CD4-positive, CD25-positive, alpha-beta regulatory T cell (primary cell): Measurements from ENCODE around the gene SPOCK2. TPM values are rescaled to one million over a fixed set of nuclear protein-coding genes. Genes with fewer than 3 reads are reported as not detected.

Source experiments
- ATAC-seq, 2 donors: fragments of 150-1000 bp; cut with Tn5 transposase; one replicate each; pipeline ENCODE4 v1.10.0; 2021; ENCODE audit warnings: low read depth in 2 of 2, moderate number of reproducible peaks in 2 of 2, moderate library complexity in 1 of 2
- DNase-seq, 3 donors: peaks; one replicate each; pipeline versions ENCODE4 v3.0.0 to v3.0.0-alpha.2; 2012 to 2022; ENCODE audit warnings: mixed read lengths in 1 of 3
- H3K27ac ChIP-seq: one replicate; pipeline ENCODE4 v1.7.0; 2013; ENCODE audit warnings: mild to moderate bottlenecking, low read length; ENCODE audit not compliant: insufficient read depth, poor library complexity, severe bottlenecking
- H3K27me3 ChIP-seq: one replicate; pipeline ENCODE4 v1.7.0; 2013; ENCODE audit warnings: low read length; ENCODE audit not compliant: control insufficient read depth, insufficient read depth
- H3K36me3 ChIP-seq: one replicate; pipeline ENCODE4 v1.7.0; 2013; ENCODE audit warnings: mild to moderate bottlenecking, low read length, moderate library complexity; ENCODE audit not compliant: control insufficient read depth, insufficient read depth
- H3K4me1 ChIP-seq: 2 replicates; pipeline ENCODE4 v1.7.0; 2013; ENCODE audit warnings: mild to moderate bottlenecking, low read length; ENCODE audit not compliant: insufficient read depth, control insufficient read depth, poor library complexity, severe bottlenecking
- H3K4me3 ChIP-seq: one replicate; pipeline ENCODE4 v1.7.0; 2013; ENCODE audit warnings: low read depth, mild to moderate bottlenecking, low read length, moderate library complexity
- H3K9me3 ChIP-seq, 2 experiments: 1 replicate in 1 of 2; 2 replicates in 1 of 2; pipeline ENCODE4 v1.7.0; 2013; ENCODE audit warnings: low read length in 2 of 2, mild to moderate bottlenecking in 1 of 2, moderate library complexity in 1 of 2; ENCODE audit not compliant: control insufficient read depth in 2 of 2
- H3K27ac Mint-ChIP-seq, 3 donors: one replicate each; pipeline ENCODE4 v1.8.0; 2020 to 2022; ENCODE audit warnings: mild to moderate bottlenecking in 3 of 3, mixed read lengths in 3 of 3, moderate library complexity in 2 of 3
- H3K27me3 Mint-ChIP-seq: one replicate; pipeline ENCODE4 v1.8.0; 2022; ENCODE audit warnings: mild to moderate bottlenecking, mixed read lengths
- H3K36me3 Mint-ChIP-seq: one replicate; pipeline ENCODE4 v1.8.0; 2020; ENCODE audit warnings: mixed read lengths
- H3K4me1 Mint-ChIP-seq, 4 donors: one replicate each; pipeline ENCODE4 v1.8.0; 2020 to 2022; ENCODE audit warnings: mixed read lengths in 4 of 4, mild to moderate bottlenecking in 1 of 4
- H3K4me3 Mint-ChIP-seq, 4 donors: one replicate each; pipeline ENCODE4 v1.8.0; 2020 to 2022; ENCODE audit warnings: mild to moderate bottlenecking in 4 of 4, mixed read lengths in 4 of 4, moderate library complexity in 3 of 4
- H3K9me3 Mint-ChIP-seq, 7 donors: one replicate each; pipeline ENCODE4 v1.8.0; 2020 to 2022; ENCODE audit warnings: mixed read lengths in 7 of 7, mild to moderate bottlenecking in 3 of 7, moderate library complexity in 2 of 7
- polyA plus RNA-seq, 4 donors: library from polyadenylated mRNA; unstranded; fragments of 300-500 nt; fragmentation: Illumina TruSeq; gene quantifications; one replicate each; pipeline ENCODE4 v1.2.3, GENCODE V29; 2021
- total RNA-seq: library from RNA; stranded (reverse); gene quantifications from one replicate; pipeline ENCODE4 v1.2.3, GENCODE V29; 2022

The SPOCK2 gene
- total and polyA plus RNA-seq, 5 donors from 2014 or later = 221 to 683 (median 276) TPM

DNA sequence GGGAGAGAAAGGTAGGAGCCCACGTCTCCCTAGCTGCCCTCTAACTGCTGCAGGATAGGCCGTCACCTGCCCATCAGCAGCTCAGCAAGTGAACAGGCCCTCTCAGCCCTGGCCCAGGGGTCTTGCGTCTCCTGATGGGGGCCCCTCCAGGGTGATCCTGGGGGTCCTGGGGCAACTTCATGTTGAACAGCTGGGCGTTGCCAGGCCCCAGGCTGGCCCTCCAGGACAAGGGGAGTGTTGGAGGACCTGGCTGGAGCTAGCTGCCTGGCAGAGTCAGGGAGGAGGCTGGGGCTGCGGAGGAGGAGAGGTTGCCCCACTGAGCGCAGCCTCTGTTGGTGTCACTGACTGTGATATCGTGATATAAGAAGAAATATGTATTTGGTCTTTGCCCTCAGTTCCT lies 34.7 kb downstream of the SPOCK2 start:
- Mint-ChIP-seq H3K4me3 (peak overlapping the region in 1 of 4 donors; percentile 63), H3K27me3 (peaks cover 9% of the 10 kb centered on the region), H3K9me3 (no peaks in the 10 kb centered on the region), H3K27ac (no peak overlapping the region), H3K4me1 (peaks cover 7 to 16% (median 9%) of the 10 kb centered on the region in 4 donors), H3K36me3 (no peaks in the 10 kb centered on the region)
- DNase-seq (no peak), ATAC-seq (no peak)
- no peaks in the 10 kb centered on the region for H3K9me3 ChIP-seq
- H3K36me3 ChIP-seq = no peaks in the 10 kb centered on the region
- H3K27ac ChIP-seq = no peak overlapping the region
- H3K27me3 ChIP-seq = no peaks in the 10 kb centered on the region
- H3K4me1 ChIP-seq = no peaks in the 10 kb centered on the region
- no peak overlapping the region for H3K4me3 ChIP-seq

DNA sequence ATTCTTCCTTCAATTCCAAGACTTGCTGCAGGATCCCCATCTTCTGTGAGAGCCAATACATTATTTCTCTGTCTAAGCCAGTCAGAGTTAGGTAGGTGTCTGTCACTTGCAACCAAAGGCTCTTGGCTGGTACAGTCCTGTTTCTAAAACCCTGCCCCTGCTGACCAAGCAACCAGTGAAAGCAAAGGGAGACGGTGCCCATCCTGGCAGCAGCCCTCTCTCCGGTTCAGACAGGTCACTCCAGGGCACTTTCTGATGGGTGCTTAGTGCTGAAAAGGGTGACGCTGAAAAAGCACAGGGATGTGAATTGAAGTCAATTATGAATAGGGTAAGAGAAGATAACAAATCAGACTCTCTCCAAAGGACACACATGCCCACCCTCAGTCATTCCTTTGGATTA lies 37.5 kb downstream of the SPOCK2 start:
- Mint-ChIP-seq H3K36me3 (no peaks in the 10 kb centered on the region), H3K4me1 (peaks cover 7 to 12% (median 8%) of the 10 kb centered on the region in 4 donors), H3K27ac (no peak overlapping the region), H3K9me3 (no peaks in the 10 kb centered on the region), H3K4me3 (no peak overlapping the region), H3K27me3 (peaks cover 12% of the 10 kb centered on the region)
- Histone ChIP-seq H3K4me3 (no peak overlapping the region), H3K36me3 (no peaks in the 10 kb centered on the region), H3K27me3 (no peaks in the 10 kb centered on the region), H3K4me1 (no peaks in the 10 kb centered on the region), H3K27ac (no peak overlapping the region), H3K9me3 (no peaks in the 10 kb centered on the region)
- DNase-seq (no peak), ATAC-seq (no peak)

DNA sequence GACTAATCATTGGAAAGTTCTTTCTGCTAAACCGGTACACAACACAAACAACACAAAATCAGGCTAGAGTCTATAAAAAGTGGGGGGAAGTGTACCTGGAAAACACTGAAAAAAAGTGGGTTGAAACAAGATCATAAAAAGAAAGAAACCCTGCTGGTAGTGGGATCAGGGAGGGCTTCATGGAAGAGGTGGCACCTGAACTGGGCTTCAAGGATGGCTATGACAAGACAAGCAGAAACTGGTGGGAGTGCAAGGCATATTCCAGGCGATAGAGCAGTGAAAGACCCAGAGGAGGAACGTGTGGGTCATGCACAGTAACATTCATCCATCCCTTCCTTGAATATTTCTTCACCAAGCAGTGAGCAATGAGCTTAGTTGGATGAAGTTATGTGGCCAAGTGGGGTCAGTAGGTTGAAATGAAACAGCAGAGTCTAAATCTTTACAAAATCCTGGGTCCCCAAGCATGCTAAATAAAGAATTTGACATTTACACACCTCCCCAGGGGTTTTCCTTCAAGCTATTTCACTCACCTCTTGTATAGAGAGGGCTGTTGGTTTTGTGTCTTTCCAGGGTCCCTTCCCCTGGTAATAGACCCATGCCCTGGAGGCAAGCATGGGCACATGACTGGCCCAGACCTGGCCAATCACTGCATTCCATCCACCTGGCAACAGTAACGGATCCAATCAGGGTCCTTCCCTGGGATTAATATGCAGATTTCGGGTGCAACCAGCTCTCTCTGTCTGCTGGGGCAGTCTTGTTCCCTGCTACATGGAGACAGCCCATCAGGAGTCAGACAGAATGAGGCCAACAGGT lies 38.2 kb downstream of the SPOCK2 start:
- Mint-ChIP-seq H3K27ac (no peak overlapping the region), H3K4me3 (no peak overlapping the region), H3K4me1 (peaks cover 7 to 12% (median 8%) of the 10 kb centered on the region in 4 donors), H3K36me3 (no peaks in the 10 kb centered on the region), H3K9me3 (no peaks in the 10 kb centered on the region), H3K27me3 (peaks cover 12% of the 10 kb centered on the region)
- Histone ChIP-seq H3K27me3 (no peaks in the 10 kb centered on the region), H3K4me3 (no peak overlapping the region), H3K4me1 (no peaks in the 10 kb centered on the region), H3K9me3 (no peaks in the 10 kb centered on the region), H3K36me3 (no peaks in the 10 kb centered on the region), H3K27ac (no peak overlapping the region)
- ATAC-seq = no peak
- DNase-seq = no peak

DNA sequence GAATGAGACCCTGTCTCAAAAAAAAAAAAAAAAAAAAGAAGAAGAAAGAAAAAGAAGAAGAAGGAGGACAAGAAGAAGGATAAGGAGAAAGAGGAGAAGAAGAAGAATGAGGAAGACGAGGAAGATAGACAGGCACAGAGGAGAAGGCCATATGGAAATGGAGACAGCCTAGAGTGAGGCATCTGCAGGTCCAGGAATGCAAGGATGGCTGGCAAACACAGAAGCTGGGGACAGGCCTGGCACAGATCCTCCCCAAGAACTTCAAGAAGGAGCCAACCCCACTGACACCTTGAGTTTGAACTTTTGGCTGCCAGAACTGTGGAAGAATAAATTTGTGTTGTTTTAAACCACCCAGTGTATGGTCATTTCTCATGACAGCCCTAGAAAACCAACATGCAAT lies 38.9 kb downstream of the SPOCK2 start:
- H3K27ac Mint-ChIP-seq = no peak overlapping the region
- Histone ChIP-seq H3K36me3 (no peaks in the 10 kb centered on the region), H3K4me3 (no peak overlapping the region), H3K4me1 (no peaks in the 10 kb centered on the region), H3K27me3 (no peaks in the 10 kb centered on the region), H3K27ac (no peak overlapping the region), H3K9me3 (no peaks in the 10 kb centered on the region)
- peaks cover 6 to 8% (median 7%) of the 10 kb centered on the region in 4 donors for H3K4me1 Mint-ChIP-seq
- H3K27me3 Mint-ChIP-seq = peaks cover 12% of the 10 kb centered on the region
- no peaks in the 10 kb centered on the region for H3K9me3 Mint-ChIP-seq
- H3K4me3 Mint-ChIP-seq = no peak overlapping the region
- ATAC-seq (no peak), DNase-seq (no peak)
- H3K36me3 Mint-ChIP-seq = no peaks in the 10 kb centered on the region

DNA sequence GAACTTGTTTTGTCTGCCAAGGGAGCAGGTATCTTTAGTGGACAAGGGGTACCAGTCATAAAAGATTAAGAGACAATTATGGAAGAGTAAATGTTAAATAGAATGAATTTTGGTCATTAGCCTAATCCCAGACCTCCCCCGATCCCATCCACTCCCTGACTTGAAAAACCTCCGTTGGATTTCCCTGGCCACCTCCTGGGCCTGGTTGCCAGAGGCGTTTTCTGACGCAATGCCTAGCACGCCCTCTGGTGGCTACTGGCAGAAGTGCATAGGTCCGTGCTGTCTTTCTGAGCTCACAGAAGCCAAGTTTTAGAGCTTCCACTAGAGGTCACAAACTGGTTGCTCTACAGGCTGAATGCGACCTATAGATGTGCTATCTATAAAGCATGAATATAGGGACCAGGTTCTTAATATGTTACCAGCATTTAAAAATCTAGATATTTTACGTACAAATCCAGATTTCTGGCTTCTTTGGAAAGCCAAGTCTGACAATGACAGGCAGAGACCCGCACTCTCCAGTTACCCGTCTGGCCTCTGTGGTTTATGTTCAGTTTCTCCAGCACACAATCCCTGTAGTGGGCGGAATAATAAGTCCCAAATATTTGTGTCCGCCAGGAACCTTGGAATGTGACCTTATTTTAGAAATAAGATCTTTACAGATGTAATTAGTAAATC lies 39.8 kb downstream of the SPOCK2 start:
- peak; percentile 97 to 99 for ATAC-seq
- peak overlapping the region in 2 of 3 donors; percentile 18 to 59 for H3K27ac Mint-ChIP-seq
- peak; percentile 75 to 91 (median 85) for DNase-seq

DNA sequence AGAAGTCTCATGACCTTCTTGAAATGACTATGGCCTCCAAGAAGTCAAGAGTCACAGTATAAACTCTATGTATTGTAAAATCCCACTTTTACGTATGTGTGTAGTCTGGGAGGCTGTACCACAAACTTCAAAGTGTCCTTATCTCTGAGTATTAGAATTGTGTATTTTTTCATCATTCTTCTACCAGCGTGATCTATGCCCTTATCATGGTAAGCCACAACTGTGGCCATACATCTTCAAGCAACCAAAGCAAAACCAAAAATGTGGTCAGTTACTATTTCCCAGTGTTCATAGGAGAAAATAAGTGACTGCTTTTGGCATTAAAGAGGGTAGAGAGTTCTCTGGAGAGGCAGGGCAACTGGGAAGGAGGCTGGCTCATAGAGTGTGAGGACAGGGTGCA lies 42.8 kb downstream of the SPOCK2 start:
- peaks cover 7% of the 10 kb centered on the region for H3K27me3 Mint-ChIP-seq
- H3K27ac Mint-ChIP-seq = no peak overlapping the region
- no peak for ATAC-seq
- Histone ChIP-seq H3K4me3 (no peak overlapping the region), H3K4me1 (no peaks in the 10 kb centered on the region), H3K9me3 (no peaks in the 10 kb centered on the region), H3K27me3 (no peaks in the 10 kb centered on the region), H3K27ac (no peak overlapping the region), H3K36me3 (no peaks in the 10 kb centered on the region)
- H3K9me3 Mint-ChIP-seq = no peaks in the 10 kb centered on the region
- H3K4me3 Mint-ChIP-seq = no peak overlapping the region
- H3K36me3 Mint-ChIP-seq = no peaks in the 10 kb centered on the region
- DNase-seq = no peak
- H3K4me1 Mint-ChIP-seq = peaks cover 4 to 8% (median 7%) of the 10 kb centered on the region in 4 donors

More for the DNA sequence above, 39.8 kb downstream of the SPOCK2 start:
- Mint-ChIP-seq H3K4me3 (no peak overlapping the region), H3K36me3 (no peaks in the 10 kb centered on the region), H3K4me1 (peaks cover 6 to 8% (median 7%) of the 10 kb centered on the region in 4 donors), H3K27me3 (peaks cover 12% of the 10 kb centered on the region), H3K9me3 (no peaks in the 10 kb centered on the region)
- Histone ChIP-seq H3K27ac (no peak overlapping the region), H3K9me3 (no peaks in the 10 kb centered on the region), H3K36me3 (no peaks in the 10 kb centered on the region), H3K4me1 (no peaks in the 10 kb centered on the region), H3K4me3 (no peak overlapping the region), H3K27me3 (no peaks in the 10 kb centered on the region)

DNA sequence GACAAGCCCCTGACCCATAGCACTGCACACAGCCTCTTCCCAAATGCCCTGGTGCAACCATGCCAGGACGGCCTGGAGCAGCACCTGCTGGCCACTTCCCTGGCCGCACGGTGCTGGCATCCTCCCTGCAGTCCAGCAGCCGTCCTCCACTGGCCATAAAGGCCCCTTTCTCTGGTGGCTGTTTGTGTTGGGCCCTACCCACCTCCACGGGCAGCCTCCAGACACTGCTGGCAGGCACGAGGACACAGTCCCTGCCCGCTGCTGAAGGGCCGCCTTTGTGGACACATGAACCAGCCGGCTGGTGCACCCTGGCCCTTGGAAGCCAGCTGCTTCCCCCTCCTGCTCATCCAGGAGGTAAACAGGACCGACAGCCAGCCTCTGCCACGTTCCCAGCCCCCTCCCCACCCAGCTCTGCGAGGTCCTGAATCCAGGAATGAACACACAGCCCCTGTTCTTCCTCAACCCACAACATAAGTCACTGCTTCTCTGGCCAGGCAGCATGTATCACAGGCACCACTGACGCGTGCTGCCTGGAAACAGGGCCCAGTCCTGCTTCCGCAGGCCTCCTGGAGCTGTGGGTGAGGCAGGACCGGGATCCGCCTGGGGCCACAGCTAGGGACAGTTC lies 43.8 kb downstream of the SPOCK2 start:
- ATAC-seq (no peak), DNase-seq (no peak)
- no peaks in the 10 kb centered on the region for H3K36me3 ChIP-seq
- Mint-ChIP-seq H3K4me1 (peaks cover 4 to 8% (median 7%) of the 10 kb centered on the region in 4 donors), H3K27me3 (peaks cover 7% of the 10 kb centered on the region), H3K27ac (no peak overlapping the region), H3K36me3 (no peaks in the 10 kb centered on the region), H3K4me3 (no peak overlapping the region), H3K9me3 (no peaks in the 10 kb centered on the region)
- no peaks in the 10 kb centered on the region for H3K4me1 ChIP-seq
- no peak overlapping the region for H3K27ac ChIP-seq
- H3K4me3 ChIP-seq = no peak overlapping the region
- no peaks in the 10 kb centered on the region for H3K27me3 ChIP-seq
- no peaks in the 10 kb centered on the region for H3K9me3 ChIP-seq
